Natural killer cell treated with Interleukin-12 subunit alpha and Interleukin-12 subunit beta and Interleukin-15 and Interleukin-18, amount 100 ng/mL, for 72 hours (primary cell): ENCODE data around the gene SIPA1L3. TPM values are rescaled to one million over a fixed set of nuclear protein-coding genes. Genes with fewer than 3 reads are reported as not detected.
A peak's percentile ranks its signal among the peaks of the same experiment; 100 is the strongest.

Experiments
- ATAC-seq, 2 donors: fragments of 150-1000 bp; cut with Tn5 transposase in 1 of 2; sonication (Bioruptor Pico), chemical (Tn5 transposase) in 1 of 2; 2 replicates each; pipeline ENCODE4 v1.10.0; 2021
- DNase-seq: peaks from one replicate; pipeline ENCODE4 v3.0.0; 2022; ENCODE audit warnings: low spot score
- H3K27ac Mint-ChIP-seq, 2 donors: 1 replicate in 1 of 2; 2 replicates in 1 of 2; pipeline ENCODE4 v1.8.0; 2022; ENCODE audit warnings: mixed read lengths in 2 of 2, mild to moderate bottlenecking in 1 of 2, moderate library complexity in 1 of 2
- H3K27me3 Mint-ChIP-seq, 2 donors: 1 replicate in 1 of 2; 2 replicates in 1 of 2; pipeline ENCODE4 v1.8.0; 2022; ENCODE audit warnings: mixed read lengths in 2 of 2
- H3K36me3 Mint-ChIP-seq: one replicate; pipeline ENCODE4 v1.8.0; 2022; ENCODE audit warnings: mixed read lengths
- H3K4me1 Mint-ChIP-seq, 2 donors: 1 replicate in 1 of 2; 2 replicates in 1 of 2; pipeline ENCODE4 v1.8.0; 2022; ENCODE audit warnings: low read depth in 2 of 2, mixed read lengths in 2 of 2, mild to moderate bottlenecking in 1 of 2
- H3K4me3 Mint-ChIP-seq: one replicate; pipeline ENCODE4 v1.8.0; 2022; ENCODE audit warnings: mixed read lengths
- H3K9me3 Mint-ChIP-seq: 2 replicates; pipeline ENCODE4 v1.8.0; 2022; ENCODE audit warnings: mixed read lengths
- total RNA-seq, 2 donors: library from RNA; stranded (reverse); gene quantifications; one replicate each; pipeline ENCODE4 v1.2.3, GENCODE V29; 2022

SIPA1L3 gene
- total RNA-seq, 2 donors from 2014 or later: 16.8 to 31.0 TPM

GRCh38 chr19:38011426-38011825 lies 104.4 kb downstream of the SIPA1L3 start:
- no peak overlapping the region for H3K4me3 Mint-ChIP-seq
- no peak overlapping the region for H3K27ac Mint-ChIP-seq
- no peaks in the 10 kb centered on the region for H3K9me3 Mint-ChIP-seq
- H3K27me3 Mint-ChIP-seq: no peaks in the 10 kb centered on the region
- ATAC-seq: no peak
- H3K4me1 Mint-ChIP-seq: peaks cover 11 to 21% of the 10 kb centered on the region in 2 donors
- no peak for DNase-seq
- no peaks in the 10 kb centered on the region for H3K36me3 Mint-ChIP-seq

GRCh38 chr19:38012290-38012689 lies 105.3 kb downstream of the SIPA1L3 start:
- Mint-ChIP-seq H3K4me3 (no peak overlapping the region), H3K4me1 (peaks cover 11 to 18% of the 10 kb centered on the region in 2 donors), H3K9me3 (no peaks in the 10 kb centered on the region), H3K36me3 (no peaks in the 10 kb centered on the region), H3K27me3 (no peaks in the 10 kb centered on the region), H3K27ac (no peak overlapping the region)
- ATAC-seq (peak in 1 of 2 donors; percentile 13), DNase-seq (no peak)

DNA sequence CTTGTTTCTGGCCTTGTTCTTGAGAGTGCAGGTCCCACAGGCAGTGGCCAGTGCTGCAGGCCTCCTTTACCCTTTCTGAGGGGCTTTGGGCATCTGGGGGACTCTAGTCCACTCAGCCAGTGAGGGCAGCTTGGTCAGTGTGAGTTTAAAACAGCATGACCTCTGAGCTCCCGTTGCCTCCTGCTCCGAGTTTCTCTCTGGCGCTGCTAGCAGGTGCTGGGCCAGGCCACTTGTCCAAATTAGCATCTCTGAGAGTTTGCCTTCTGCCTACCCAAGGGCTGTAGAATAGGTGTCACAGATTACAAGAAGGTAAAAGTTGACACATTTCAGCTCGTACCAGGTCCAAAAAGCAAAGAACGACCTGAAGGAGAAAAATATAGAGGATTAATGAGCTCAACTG lies 105.9 kb downstream of the SIPA1L3 start:
- no peaks in the 10 kb centered on the region for H3K9me3 Mint-ChIP-seq
- H3K4me1 Mint-ChIP-seq: peaks cover 6 to 16% of the 10 kb centered on the region in 2 donors
- no peak overlapping the region for H3K27ac Mint-ChIP-seq
- no peaks in the 10 kb centered on the region for H3K36me3 Mint-ChIP-seq
- no peak for ATAC-seq
- H3K4me3 Mint-ChIP-seq: no peak overlapping the region
- H3K27me3 Mint-ChIP-seq: no peaks in the 10 kb centered on the region
- DNase-seq: no peak

DNA sequence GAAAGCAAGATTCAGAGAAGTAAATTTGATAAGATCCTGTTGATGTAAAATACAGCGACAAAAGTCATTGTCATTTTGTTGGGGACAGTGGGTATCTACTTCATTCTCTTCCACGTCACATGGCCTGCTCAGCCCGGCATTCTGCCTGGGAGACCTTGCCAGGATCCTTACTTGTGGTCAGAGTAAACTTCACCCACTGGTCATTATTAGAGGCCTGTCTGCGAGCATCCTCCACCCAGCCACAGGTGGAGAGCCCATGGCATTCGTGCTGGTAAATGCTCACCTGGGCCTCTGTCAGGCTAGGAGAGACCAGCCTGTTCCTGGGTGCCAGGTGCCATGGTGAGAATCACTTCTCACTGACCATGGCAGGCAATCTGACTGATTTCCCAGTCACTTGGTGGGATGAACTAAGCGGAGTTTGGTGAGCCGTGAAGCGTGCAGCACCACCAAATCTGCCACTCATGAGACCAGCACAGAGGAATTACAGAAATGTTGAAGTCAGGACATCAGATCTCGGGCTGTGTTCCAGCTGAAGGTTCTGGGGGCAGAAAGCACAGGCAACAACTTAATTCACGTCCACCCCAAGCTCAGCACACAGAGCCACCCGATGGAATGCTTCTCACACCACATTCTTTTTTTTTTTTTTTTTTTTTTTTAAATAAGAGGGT lies 107.0 kb downstream of the SIPA1L3 start:
- Mint-ChIP-seq H3K27me3 (no peaks in the 10 kb centered on the region), H3K9me3 (no peaks in the 10 kb centered on the region)

GRCh38 chr19:38015216-38015615 lies 108.2 kb downstream of the SIPA1L3 start:
- H3K4me1 Mint-ChIP-seq: peaks cover 8 to 15% of the 10 kb centered on the region in 2 donors
- DNase-seq (no peak), ATAC-seq (no peak)

More for the DNA sequence above, 107.0 kb downstream of the SIPA1L3 start:
- no peak overlapping the region for H3K27ac Mint-ChIP-seq
- ATAC-seq (no peak), DNase-seq (no peak)
- H3K36me3 Mint-ChIP-seq: no peaks in the 10 kb centered on the region
- no peak overlapping the region for H3K4me3 Mint-ChIP-seq
- H3K4me1 Mint-ChIP-seq: peaks cover 6 to 21% of the 10 kb centered on the region in 2 donors

GRCh38 chr19:38015761-38016160 lies 108.8 kb downstream of the SIPA1L3 start:
- H3K36me3 Mint-ChIP-seq: no peaks in the 10 kb centered on the region
- no peak overlapping the region for H3K27ac Mint-ChIP-seq
- ATAC-seq (no peak), DNase-seq (no peak)
- H3K4me1 Mint-ChIP-seq: peaks cover 11 to 17% of the 10 kb centered on the region in 2 donors
- no peak overlapping the region for H3K4me3 Mint-ChIP-seq
- no peaks in the 10 kb centered on the region for H3K9me3 Mint-ChIP-seq
- H3K27me3 Mint-ChIP-seq: no peaks in the 10 kb centered on the region

More at GRCh38 chr19:38015216-38015615, 108.2 kb downstream of the SIPA1L3 start:
- H3K4me3 Mint-ChIP-seq: no peak overlapping the region
- no peaks in the 10 kb centered on the region for H3K27me3 Mint-ChIP-seq
- no peaks in the 10 kb centered on the region for H3K36me3 Mint-ChIP-seq
- no peaks in the 10 kb centered on the region for H3K9me3 Mint-ChIP-seq
- H3K27ac Mint-ChIP-seq: no peak overlapping the region

- no peaks in the 10 kb centered on the region for H3K27me3 Mint-ChIP-seq
- H3K9me3 Mint-ChIP-seq: no peaks in the 10 kb centered on the region
- H3K4me1 Mint-ChIP-seq: peaks cover 10 to 18% of the 10 kb centered on the region in 2 donors
- no peak for DNase-seq
- ATAC-seq: no peak
- no peaks in the 10 kb centered on the region for H3K36me3 Mint-ChIP-seq
- H3K4me3 Mint-ChIP-seq: no peak overlapping the region
- H3K27ac Mint-ChIP-seq: no peak overlapping the region
These were observed 110.6 kb downstream of the SIPA1L3 start for GRCh38 chr19:38017401-38018151.

- no peak overlapping the region for H3K27ac Mint-ChIP-seq
- ATAC-seq: no peak
- peaks cover 10 to 28% of the 10 kb centered on the region in 2 donors for H3K4me1 Mint-ChIP-seq
- H3K36me3 Mint-ChIP-seq: no peaks in the 10 kb centered on the region
- no peak for DNase-seq
- H3K27me3 Mint-ChIP-seq: no peaks in the 10 kb centered on the region
- no peak overlapping the region for H3K4me3 Mint-ChIP-seq
- H3K9me3 Mint-ChIP-seq: no peaks in the 10 kb centered on the region
These were observed 111.8 kb downstream of the SIPA1L3 start for GRCh38 chr19:38018694-38019395.

DNA sequence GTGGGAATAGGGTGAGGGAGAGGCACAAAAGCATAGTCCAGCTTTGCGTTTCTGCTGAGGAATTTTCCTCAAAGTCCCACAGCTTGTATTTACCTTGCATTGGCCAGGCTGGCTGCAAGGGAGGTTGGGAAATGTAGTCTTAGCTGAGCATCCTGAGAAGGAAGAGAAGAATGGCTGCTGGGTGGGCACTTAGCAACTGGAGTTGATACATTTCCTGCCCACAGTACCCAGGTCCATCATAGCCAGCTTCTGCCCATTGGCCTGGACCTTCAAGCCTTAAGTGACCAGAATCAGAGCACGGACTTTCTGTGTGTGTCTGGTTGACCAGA lies 112.4 kb downstream of the SIPA1L3 start:
- H3K4me3 Mint-ChIP-seq: no peak overlapping the region
- no peaks in the 10 kb centered on the region for H3K9me3 Mint-ChIP-seq
- ATAC-seq (no peak), DNase-seq (no peak)
- H3K27me3 Mint-ChIP-seq: no peaks in the 10 kb centered on the region
- peaks cover 10 to 28% of the 10 kb centered on the region in 2 donors for H3K4me1 Mint-ChIP-seq
- H3K27ac Mint-ChIP-seq: no peak overlapping the region
- no peaks in the 10 kb centered on the region for H3K36me3 Mint-ChIP-seq

DNA sequence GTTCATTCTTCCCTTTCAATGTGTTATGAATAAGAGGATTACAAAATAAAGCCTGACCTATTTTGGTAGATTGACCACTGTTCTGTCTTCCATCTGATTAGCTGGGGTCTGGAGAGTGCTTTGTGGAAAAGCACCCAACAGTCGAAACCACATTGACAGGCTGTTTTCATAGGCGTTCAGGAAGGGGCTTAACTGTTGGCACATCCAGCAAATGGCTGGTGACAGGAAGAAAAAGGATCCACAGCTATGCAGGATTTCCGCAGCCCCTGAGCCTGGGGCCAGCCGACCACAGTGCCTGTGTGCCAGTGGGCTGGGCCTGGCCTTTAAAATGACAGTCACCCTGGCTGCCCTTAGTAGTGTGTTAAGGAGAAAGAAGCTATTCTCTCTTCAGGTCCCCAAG lies 113.3 kb downstream of the SIPA1L3 start:
- Mint-ChIP-seq H3K27ac (peak overlapping the region in 1 of 2 donors; percentile 74), H3K4me3 (no peak overlapping the region), H3K9me3 (no peaks in the 10 kb centered on the region), H3K4me1 (peaks cover 10 to 28% of the 10 kb centered on the region in 2 donors), H3K36me3 (no peaks in the 10 kb centered on the region), H3K27me3 (no peaks in the 10 kb centered on the region)
- ATAC-seq (peak in 1 of 2 donors; percentile 53), DNase-seq (no peak)

GRCh38 chr19:38021352-38021751 lies 114.3 kb downstream of the SIPA1L3 start:
- Mint-ChIP-seq H3K27me3 (no peaks in the 10 kb centered on the region), H3K9me3 (no peaks in the 10 kb centered on the region), H3K36me3 (no peaks in the 10 kb centered on the region), H3K4me3 (no peak overlapping the region), H3K27ac (no peak overlapping the region), H3K4me1 (peaks cover 10 to 25% of the 10 kb centered on the region in 2 donors)
- DNase-seq (no peak), ATAC-seq (no peak)

DNA sequence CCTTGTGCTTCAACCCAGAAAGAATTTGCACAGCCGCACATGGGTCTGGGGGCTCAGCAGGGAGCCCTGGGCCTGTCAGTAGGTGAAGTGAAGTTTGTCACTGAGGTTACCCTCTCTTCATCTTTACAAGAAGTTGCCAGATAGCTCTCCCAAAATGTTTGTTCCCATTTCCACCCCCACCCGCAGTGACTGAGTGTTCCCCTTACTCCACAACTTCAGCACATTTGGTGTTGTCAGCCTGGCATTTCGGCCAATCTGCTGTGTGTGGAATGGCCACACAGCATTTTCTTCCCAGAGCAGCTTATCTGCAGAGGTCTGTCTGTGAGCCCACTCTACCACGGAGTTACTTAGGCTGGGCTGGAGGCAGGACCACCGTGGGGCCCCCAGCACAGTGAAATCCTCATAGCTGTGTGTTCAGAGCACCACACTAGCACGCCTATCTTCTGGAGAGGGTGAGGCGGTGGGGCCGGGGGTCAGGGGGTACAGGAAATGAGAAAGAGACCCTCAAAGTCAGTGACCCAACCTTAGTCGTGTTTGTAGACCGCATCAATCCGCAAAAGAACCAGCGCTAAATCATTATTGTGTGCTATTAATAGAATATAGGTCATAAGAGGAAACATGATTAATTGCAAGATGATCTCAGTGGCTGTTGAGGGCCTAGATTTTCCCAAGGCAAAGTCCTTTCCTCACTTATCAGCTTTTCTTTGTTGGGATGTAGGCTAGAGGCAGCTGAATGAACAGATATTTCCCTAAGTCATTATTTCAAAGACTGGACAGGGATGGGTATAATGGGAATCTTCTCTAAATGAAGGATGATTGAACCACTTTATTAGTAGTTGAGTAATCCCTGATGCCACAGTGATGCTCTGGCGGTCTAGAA lies 116.0 kb downstream of the SIPA1L3 start:
- ATAC-seq (no peak), DNase-seq (no peak)
- Mint-ChIP-seq H3K36me3 (no peaks in the 10 kb centered on the region), H3K27ac (peak overlapping the region in 1 of 2 donors; percentile 64), H3K9me3 (no peaks in the 10 kb centered on the region), H3K4me1 (peaks cover 10 to 26% of the 10 kb centered on the region in 2 donors), H3K27me3 (no peaks in the 10 kb centered on the region), H3K4me3 (no peak overlapping the region)
